ENCODE measurements around the gene SIPA1L2. TPM values are rescaled to one million over a fixed set of nuclear protein-coding genes. Genes with fewer than 3 reads are reported as not detected.

SIPA1L2 gene
- total and polyA plus RNA-seq, 4 donors = 21.2 to 52.8 (median 39.9) TPM

DNA sequence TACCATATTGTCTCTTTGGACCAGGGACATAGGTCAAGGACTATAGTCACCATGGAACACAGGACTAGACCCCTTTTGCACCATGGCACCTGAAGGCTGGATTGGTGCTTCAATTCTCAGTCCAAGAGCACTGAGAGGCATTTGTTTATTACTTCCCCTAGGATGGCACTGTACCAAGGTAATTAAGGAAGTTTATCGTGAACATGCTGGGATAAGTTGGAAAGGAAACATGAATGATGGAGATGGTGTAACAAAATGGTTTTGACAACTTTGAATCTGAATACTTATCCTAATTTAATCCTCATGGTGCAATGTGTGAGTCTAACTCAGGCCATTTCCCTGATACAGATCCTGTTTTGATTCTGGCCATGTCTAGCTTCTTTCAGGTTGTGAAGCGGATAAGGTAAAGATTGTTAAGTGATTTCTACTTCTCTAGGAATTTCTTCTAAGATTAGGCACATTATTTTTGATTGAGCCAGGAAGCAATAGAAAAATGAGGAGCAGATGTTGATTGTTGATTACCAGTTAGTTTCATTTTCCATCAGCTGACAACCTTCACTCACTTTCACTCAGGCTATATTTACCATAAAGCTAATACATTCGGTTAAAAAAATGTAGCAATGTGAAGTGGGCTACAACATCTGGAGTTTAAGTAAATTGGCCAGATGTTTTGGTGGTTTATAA, 37.3 kb upstream of the SIPA1L2 start:
- Histone ChIP-seq H3K4me3 (ENCODE audit: low read depth, low read length) (no peak overlapping the region), H3K4me1 (ENCODE audit: control insufficient read depth, insufficient read depth, low read length) (no peaks in the 10 kb centered on the region), H3K9me3 (ENCODE audit: control insufficient read depth, insufficient read depth, low read length) (no peaks in the 10 kb centered on the region), H3K27ac (ENCODE audit: low read depth, low read length) (no peak overlapping the region), H3K27me3 (ENCODE audit: control insufficient read depth, insufficient read depth, low read length) (no peaks in the 10 kb centered on the region), H3K36me3 (ENCODE audit: control insufficient read depth, insufficient read depth, low read length) (no peaks in the 10 kb centered on the region)
- no peak for DNase-seq (ENCODE audit: low read depth in 4 of 6, low spot score in 6 of 6)
- WGBS (ENCODE audit: insufficient coverage) = no CpG with 5 or more reads among the region's 3 CpGs

DNA sequence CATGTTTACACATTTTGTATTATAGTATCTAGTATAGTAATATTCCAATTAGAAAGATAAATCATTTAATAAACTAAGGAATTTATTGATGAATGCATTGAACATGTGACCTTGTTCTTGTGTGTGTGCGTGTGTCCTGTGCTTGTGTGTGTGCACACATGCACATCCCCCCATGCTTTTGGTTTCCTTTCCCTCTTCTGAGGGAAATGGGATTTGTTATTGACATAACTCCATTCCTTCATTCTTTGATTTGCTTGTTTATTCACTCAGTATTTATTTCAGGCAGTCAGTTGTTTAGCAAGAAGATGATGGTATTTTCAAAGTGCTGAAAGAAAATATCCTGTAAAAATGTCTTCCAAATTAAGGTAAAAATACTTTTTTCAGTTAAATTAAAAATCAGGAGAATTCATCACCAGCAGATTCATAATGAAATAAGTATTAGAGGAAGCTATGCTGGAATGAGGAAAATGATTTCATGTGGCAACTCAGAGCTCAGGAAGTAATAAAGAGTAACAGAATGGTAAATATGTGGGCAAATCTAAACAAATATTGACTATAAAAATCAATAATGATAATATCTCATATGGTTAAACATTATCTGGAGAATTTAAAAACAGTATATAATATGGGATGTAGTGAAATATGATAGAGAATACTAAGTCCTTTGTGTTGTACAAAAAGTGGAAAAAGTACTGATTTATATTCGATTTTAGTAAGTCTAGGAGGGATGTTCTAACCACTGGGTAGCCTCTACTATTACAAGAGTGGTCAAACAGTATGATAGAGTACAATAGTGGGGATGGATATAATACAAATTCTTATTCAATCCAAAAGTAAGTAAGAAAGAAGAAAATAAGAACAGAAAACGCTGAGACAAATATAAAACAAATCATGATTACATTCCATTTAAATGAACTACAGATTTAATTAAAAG, 35.2 kb upstream of the SIPA1L2 start:
- no peak overlapping the region for H3K27ac ChIP-seq (ENCODE audit: low read depth, low read length)
- no peaks in the 10 kb centered on the region for H3K36me3 ChIP-seq (ENCODE audit: control insufficient read depth, insufficient read depth, low read length)
- DNase-seq (ENCODE audit: low read depth in 4 of 6, low spot score in 6 of 6) = no peak
- no CpG with 5 or more reads among the region's 3 CpGs for WGBS (ENCODE audit: insufficient coverage)
- no peak overlapping the region for H3K4me3 ChIP-seq (ENCODE audit: low read depth, low read length)
- no peaks in the 10 kb centered on the region for H3K4me1 ChIP-seq (ENCODE audit: control insufficient read depth, insufficient read depth, low read length)
- no peaks in the 10 kb centered on the region for H3K27me3 ChIP-seq (ENCODE audit: control insufficient read depth, insufficient read depth, low read length)
- H3K9me3 ChIP-seq (ENCODE audit: control insufficient read depth, insufficient read depth, low read length) = no peaks in the 10 kb centered on the region

- H3K36me3 ChIP-seq (ENCODE audit: control insufficient read depth, insufficient read depth, low read length) = no peaks in the 10 kb centered on the region
- no peaks in the 10 kb centered on the region for H3K4me1 ChIP-seq (ENCODE audit: control insufficient read depth, insufficient read depth, low read length)
- no peak overlapping the region for H3K4me3 ChIP-seq (ENCODE audit: low read depth, low read length)
- no peak overlapping the region for H3K27ac ChIP-seq (ENCODE audit: low read depth, low read length)
- no peaks in the 10 kb centered on the region for H3K27me3 ChIP-seq (ENCODE audit: control insufficient read depth, insufficient read depth, low read length)
- H3K9me3 ChIP-seq (ENCODE audit: control insufficient read depth, insufficient read depth, low read length) = no peaks in the 10 kb centered on the region
- no peak for DNase-seq (ENCODE audit: low read depth in 4 of 6, low spot score in 6 of 6)
- 79% methylated on average over 6 of the region's 7 CpGs for WGBS (ENCODE audit: insufficient coverage)
Measured at GRCh38 chr1:232662910-232663309, 33.0 kb upstream of the SIPA1L2 start.

DNA sequence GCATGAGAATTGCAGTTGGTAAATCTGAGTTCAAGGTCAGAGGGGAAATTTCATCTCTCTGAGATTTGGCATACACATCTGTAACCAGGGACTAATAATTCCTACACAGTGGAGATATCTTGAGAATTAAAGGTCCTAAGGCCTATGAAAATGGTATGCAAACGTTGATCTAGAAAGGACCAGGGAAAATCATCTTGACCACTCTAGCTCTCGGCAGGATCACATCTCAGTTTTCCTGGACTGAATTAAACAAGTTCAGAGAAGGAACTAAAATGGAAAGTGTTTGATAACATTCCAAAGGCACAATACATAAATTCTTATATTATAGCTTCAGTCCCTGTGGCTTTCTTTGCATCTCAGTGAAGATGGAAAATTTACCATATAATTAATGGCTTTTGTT, 28.5 kb upstream of the SIPA1L2 start:
- Histone ChIP-seq H3K27ac (ENCODE audit: low read depth, low read length) (no peak overlapping the region), H3K9me3 (ENCODE audit: control insufficient read depth, insufficient read depth, low read length) (no peaks in the 10 kb centered on the region), H3K27me3 (ENCODE audit: control insufficient read depth, insufficient read depth, low read length) (no peaks in the 10 kb centered on the region), H3K4me3 (ENCODE audit: low read depth, low read length) (no peak overlapping the region), H3K36me3 (ENCODE audit: control insufficient read depth, insufficient read depth, low read length) (no peaks in the 10 kb centered on the region), H3K4me1 (ENCODE audit: control insufficient read depth, insufficient read depth, low read length) (no peaks in the 10 kb centered on the region)
- WGBS (ENCODE audit: insufficient coverage) = no CpG with 5 or more reads among the region's 2 CpGs
- DNase-seq (ENCODE audit: low read depth in 4 of 6, low spot score in 6 of 6) = no peak

- Histone ChIP-seq H3K9me3 (ENCODE audit: control insufficient read depth, insufficient read depth, low read length) (no peaks in the 10 kb centered on the region), H3K27ac (ENCODE audit: low read depth, low read length) (no peak overlapping the region), H3K4me3 (ENCODE audit: low read depth, low read length) (no peak overlapping the region), H3K4me1 (ENCODE audit: control insufficient read depth, insufficient read depth, low read length) (no peaks in the 10 kb centered on the region), H3K27me3 (ENCODE audit: control insufficient read depth, insufficient read depth, low read length) (no peaks in the 10 kb centered on the region), H3K36me3 (ENCODE audit: control insufficient read depth, insufficient read depth, low read length) (no peaks in the 10 kb centered on the region)
- WGBS (ENCODE audit: insufficient coverage) = 80% methylated on average over 1 of the region's 3 CpGs
- DNase-seq (ENCODE audit: low read depth in 4 of 6, low spot score in 6 of 6) = no peak
Measured at GRCh38 chr1:232657426-232658005, 27.6 kb upstream of the SIPA1L2 start.

DNA sequence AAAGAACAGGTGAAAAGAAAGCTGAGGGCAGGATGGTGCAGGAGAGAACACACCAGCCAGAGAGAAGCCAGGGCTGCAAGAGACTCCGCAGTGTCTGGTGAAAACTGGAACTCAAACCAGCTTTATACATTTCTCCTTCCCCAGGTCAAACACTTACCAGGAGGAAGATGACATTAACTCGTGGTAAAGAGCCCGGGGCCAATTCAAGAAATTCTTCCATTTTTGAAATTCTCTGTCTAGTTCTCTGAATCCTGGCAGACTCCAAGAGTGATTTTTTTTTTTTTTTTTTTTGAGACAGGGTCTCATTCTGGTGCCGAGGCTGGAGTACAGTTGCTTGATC, 25.8 kb upstream of the SIPA1L2 start:
- no peak for DNase-seq (ENCODE audit: low read depth in 4 of 6, low spot score in 6 of 6)
- H3K4me3 ChIP-seq (ENCODE audit: low read depth, low read length) = no peak overlapping the region
- H3K9me3 ChIP-seq (ENCODE audit: control insufficient read depth, insufficient read depth, low read length) = no peaks in the 10 kb centered on the region
- no CpG with 5 or more reads among the region's 4 CpGs for WGBS (ENCODE audit: insufficient coverage)
- H3K27me3 ChIP-seq (ENCODE audit: control insufficient read depth, insufficient read depth, low read length) = no peaks in the 10 kb centered on the region
- no peaks in the 10 kb centered on the region for H3K36me3 ChIP-seq (ENCODE audit: control insufficient read depth, insufficient read depth, low read length)
- H3K27ac ChIP-seq (ENCODE audit: low read depth, low read length) = no peak overlapping the region
- no peaks in the 10 kb centered on the region for H3K4me1 ChIP-seq (ENCODE audit: control insufficient read depth, insufficient read depth, low read length)

DNA sequence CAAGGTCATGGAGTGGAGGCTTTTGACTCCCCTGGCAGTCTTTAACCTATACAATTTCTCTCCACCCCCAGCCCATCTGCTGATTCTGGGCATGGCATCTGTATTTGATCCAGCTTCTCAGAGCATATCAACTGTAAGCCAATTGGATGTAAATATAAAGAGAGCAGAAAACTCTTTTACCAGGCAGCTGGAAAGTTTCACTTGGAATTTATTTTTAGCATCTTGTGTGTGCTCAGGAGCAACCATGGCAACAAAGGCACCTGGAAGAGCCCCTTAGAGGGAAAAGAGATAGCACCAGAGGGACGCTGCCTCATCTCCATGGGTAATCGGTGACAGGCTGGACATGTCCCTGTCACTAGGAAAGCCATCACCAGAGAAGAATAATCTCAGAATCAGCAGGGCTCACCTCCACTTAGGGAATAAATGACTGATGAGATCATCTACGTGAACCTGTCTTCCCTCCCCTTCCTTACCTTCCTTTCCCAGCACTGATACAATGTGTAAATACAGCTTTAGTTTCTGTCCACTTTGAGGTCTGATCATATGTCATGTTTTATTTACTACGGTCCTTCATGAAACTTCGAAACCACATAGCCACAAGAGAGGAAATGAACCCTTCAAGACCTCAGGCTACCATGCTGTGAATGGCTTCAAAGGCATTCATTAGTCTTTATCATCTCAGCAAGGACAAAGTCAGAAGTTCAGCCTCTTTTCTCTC, 25.3 kb upstream of the SIPA1L2 start:
- 43% methylated on average over 3 of the region's 5 CpGs for WGBS (ENCODE audit: insufficient coverage)
- H3K27ac ChIP-seq (ENCODE audit: low read depth, low read length) = no peak overlapping the region
- no peaks in the 10 kb centered on the region for H3K36me3 ChIP-seq (ENCODE audit: control insufficient read depth, insufficient read depth, low read length)
- no peak for DNase-seq (ENCODE audit: low read depth in 4 of 6, low spot score in 6 of 6)
- no peak overlapping the region for H3K4me3 ChIP-seq (ENCODE audit: low read depth, low read length)
- no peaks in the 10 kb centered on the region for H3K4me1 ChIP-seq (ENCODE audit: control insufficient read depth, insufficient read depth, low read length)
- no peaks in the 10 kb centered on the region for H3K9me3 ChIP-seq (ENCODE audit: control insufficient read depth, insufficient read depth, low read length)
- no peaks in the 10 kb centered on the region for H3K27me3 ChIP-seq (ENCODE audit: control insufficient read depth, insufficient read depth, low read length)

GRCh38 chr1:232653789-232654188, 23.9 kb upstream of the SIPA1L2 start:
- no peaks in the 10 kb centered on the region for H3K9me3 ChIP-seq (ENCODE audit: control insufficient read depth, insufficient read depth, low read length)
- WGBS (ENCODE audit: insufficient coverage) = 74% methylated on average over 3 of the region's 3 CpGs
- no peaks in the 10 kb centered on the region for H3K36me3 ChIP-seq (ENCODE audit: control insufficient read depth, insufficient read depth, low read length)
- H3K4me1 ChIP-seq (ENCODE audit: control insufficient read depth, insufficient read depth, low read length) = no peaks in the 10 kb centered on the region
- DNase-seq (ENCODE audit: low read depth in 4 of 6, low spot score in 6 of 6) = peak in 1 of 6 donors; percentile 51
- no peak overlapping the region for H3K27ac ChIP-seq (ENCODE audit: low read depth, low read length)
- no peak overlapping the region for H3K4me3 ChIP-seq (ENCODE audit: low read depth, low read length)
- no peaks in the 10 kb centered on the region for H3K27me3 ChIP-seq (ENCODE audit: control insufficient read depth, insufficient read depth, low read length)

- Histone ChIP-seq H3K27me3 (ENCODE audit: control insufficient read depth, insufficient read depth, low read length) (no peaks in the 10 kb centered on the region), H3K4me3 (ENCODE audit: low read depth, low read length) (no peak overlapping the region), H3K4me1 (ENCODE audit: control insufficient read depth, insufficient read depth, low read length) (no peaks in the 10 kb centered on the region), H3K27ac (ENCODE audit: low read depth, low read length) (no peak overlapping the region), H3K36me3 (ENCODE audit: control insufficient read depth, insufficient read depth, low read length) (no peaks in the 10 kb centered on the region), H3K9me3 (ENCODE audit: control insufficient read depth, insufficient read depth, low read length) (no peaks in the 10 kb centered on the region)
- DNase-seq (ENCODE audit: low read depth in 4 of 6, low spot score in 6 of 6) = no peak
- WGBS (ENCODE audit: insufficient coverage) = 80% methylated on average over 1 of the region's 1 CpG
Measured at GRCh38 chr1:232650845-232651244, 20.9 kb upstream of the SIPA1L2 start.
